Naive thymus-derived CD4-positive, alpha-beta T cell (primary cell): ENCODE measurements around the gene ACTMAP. TPM values are rescaled to one million over a fixed set of nuclear protein-coding genes. Genes with fewer than 3 reads are reported as not detected.

Experiments used
- ATAC-seq: fragments of 150-1000 bp; cut with Tn5 transposase; 2 replicates; pipeline ENCODE4 v1.10.0; 2021; ENCODE audit warnings: mild to moderate bottlenecking, moderate library complexity
- CTCF ChIA-PET: fragments of 350-600 bp; sonication (Branson Sonifier 250); formaldehyde crosslinking; loops from one replicate; lab custom pipeline; 2021; ENCODE audit warnings: antibody characterized with exemption; lab: Charles Lee
- POLR2A ChIA-PET: fragments of 350-600 bp; sonication (Branson Sonifier 250); formaldehyde crosslinking; loops from one replicate; lab custom pipeline; 2021; ENCODE audit warnings: antibody characterized with exemption, inconsistent platforms; lab: Charles Lee
- DNase-seq, 9 donors: peaks; one replicate each; pipeline versions ENCODE4 v3.0.0 to v3.0.0-alpha.2; 2020 to 2022; ENCODE audit warnings: mixed read lengths in 1 of 9
- H3K27ac ChIP-seq: one replicate; pipeline ENCODE4 v1.7.0; 2013; ENCODE audit warnings: mild to moderate bottlenecking, low read depth, low read length, moderate library complexity
- H3K27me3 ChIP-seq, 2 donors: one replicate each; pipeline ENCODE4 v1.7.0; 2013; ENCODE audit warnings: low read length in 2 of 2, mild to moderate bottlenecking in 2 of 2, moderate library complexity in 2 of 2; ENCODE audit not compliant: control insufficient read depth in 2 of 2, insufficient read depth in 2 of 2
- H3K36me3 ChIP-seq, 3 experiments: 1 replicate in 2 of 3; 2 replicates in 1 of 3; pipeline ENCODE4 v1.7.0; 2013; ENCODE audit warnings: low read length in 3 of 3, mild to moderate bottlenecking in 3 of 3, moderate library complexity in 1 of 3; ENCODE audit not compliant: insufficient read depth in 3 of 3, control insufficient read depth in 2 of 3
- H3K4me1 ChIP-seq, 2 donors: one replicate each; pipeline ENCODE4 v1.7.0; 2013; ENCODE audit warnings: low read length in 2 of 2, mild to moderate bottlenecking in 2 of 2, moderate library complexity in 1 of 2; ENCODE audit not compliant: control insufficient read depth in 2 of 2, insufficient read depth in 2 of 2
- H3K4me3 ChIP-seq: 2 replicates; pipeline ENCODE4 v1.7.0; 2013; ENCODE audit warnings: mild to moderate bottlenecking, low read length
- H3K9me3 ChIP-seq, 3 experiments: 1 replicate in 2 of 3; 2 replicates in 1 of 3; pipeline ENCODE4 v1.7.0; 2013; ENCODE audit warnings: low read length in 3 of 3; ENCODE audit not compliant: control insufficient read depth in 2 of 3
- H3K27ac Mint-ChIP-seq, 9 donors: one replicate each; pipeline ENCODE4 v1.8.0; 2020 to 2022; ENCODE audit warnings: mixed read lengths in 9 of 9, mild to moderate bottlenecking in 8 of 9, moderate library complexity in 5 of 9, inconsistent platforms in 2 of 9
- H3K27me3 Mint-ChIP-seq, 5 donors: one replicate each; pipeline ENCODE4 v1.8.0; 2021 to 2022; ENCODE audit warnings: mixed read lengths in 5 of 5, mild to moderate bottlenecking in 1 of 5
- H3K36me3 Mint-ChIP-seq, 5 donors: one replicate each; pipeline ENCODE4 v1.8.0; 2020 to 2022; ENCODE audit warnings: mixed read lengths in 5 of 5, mild to moderate bottlenecking in 3 of 5, inconsistent platforms in 1 of 5
- H3K4me1 Mint-ChIP-seq, 7 donors: one replicate each; pipeline ENCODE4 v1.8.0; 2020 to 2022; ENCODE audit warnings: mixed read lengths in 7 of 7, mild to moderate bottlenecking in 3 of 7, inconsistent platforms in 1 of 7
- H3K4me3 Mint-ChIP-seq, 10 donors: one replicate each; pipeline ENCODE4 v1.8.0; 2020 to 2022; ENCODE audit warnings: mild to moderate bottlenecking in 10 of 10, mixed read lengths in 10 of 10, moderate library complexity in 6 of 10, inconsistent platforms in 2 of 10
- H3K9me3 Mint-ChIP-seq, 11 donors: one replicate each; pipeline ENCODE4 v1.8.0; 2020 to 2022; ENCODE audit warnings: mixed read lengths in 11 of 11, mild to moderate bottlenecking in 4 of 11, inconsistent platforms in 1 of 11, moderate library complexity in 1 of 11
- intact Hi-C, 2 donors: fragments of 100-400 bp; cut with micrococcal nuclease; formaldehyde crosslinking; loops; one replicate each; pipeline ENCODE4 v1.15.1; 2023
- polyA plus RNA-seq, 2 donors: library from polyadenylated mRNA; unstranded; fragments of 300-500 nt; fragmentation: Illumina TruSeq; gene quantifications; one replicate each; pipeline ENCODE4 v1.2.3, GENCODE V29; 2021
- total RNA-seq, 6 experiments: library from RNA in 5 of 6; stranded (reverse) in 5 of 6; gene quantifications; 1 replicate in 5 of 6; 2 replicates in 1 of 6; pipeline ENCODE4 v1.2.3 and lab custom pipeline; 2021 to 2026

The ACTMAP gene
- total and polyA plus RNA-seq, 7 experiments from 2014 or later: 3.2 to 13.7 (median 7.3) TPM

DNA sequence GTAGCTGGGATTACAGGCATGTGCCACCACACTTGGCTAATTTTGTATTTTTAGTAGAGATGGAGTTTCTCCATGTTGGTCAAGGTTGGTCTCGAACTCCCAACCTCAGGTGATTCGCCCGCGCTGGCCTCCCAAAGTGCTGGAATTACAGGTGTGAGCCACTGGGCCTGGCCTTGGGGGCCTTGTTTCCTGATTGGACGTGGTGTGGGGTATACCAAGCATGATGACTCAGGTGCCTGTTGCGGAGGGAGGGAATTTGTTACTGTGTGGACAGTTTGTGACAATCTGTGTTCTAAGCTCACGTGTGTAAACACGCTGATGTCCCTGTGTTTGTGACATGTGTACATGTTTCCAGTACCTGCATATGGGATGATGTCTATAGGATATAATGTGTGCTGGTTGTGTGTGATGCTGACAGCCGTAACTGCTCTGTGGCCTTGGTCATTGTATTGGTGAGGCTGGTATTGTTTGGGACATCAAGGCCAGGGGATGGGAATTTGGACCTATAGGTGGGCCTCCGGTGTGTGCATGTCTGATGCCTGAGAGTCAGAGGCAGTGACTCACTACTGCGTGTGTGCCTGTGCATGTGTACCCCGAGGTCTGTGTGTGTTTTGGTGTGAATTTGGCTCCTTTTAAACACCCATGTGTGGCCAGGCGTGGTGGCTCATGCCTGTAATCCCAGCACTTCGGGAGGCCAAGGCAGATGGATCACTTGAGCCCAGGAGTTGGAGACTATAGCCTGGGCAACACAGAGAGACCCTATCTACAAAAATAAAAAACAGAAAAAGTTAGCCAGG, 47.1 kb upstream of the ACTMAP start:
- peak overlapping the region; percentile 81 to 100 (median 98) for H3K27ac Mint-ChIP-seq
- peak overlapping the region; percentile 77 for H3K4me3 ChIP-seq
- ChIA-PET CTCF (interaction anchor here (0.5 to 2.6 kb wide), 8 partner anchors 10 to 745 kb away, joined by 3 to 21 read pairs (median 6); partner anchors contain the start of genes ACTMAP, RAB4B and SNRPA), POLR2A (interaction anchor here (0.6 to 5.5 kb wide), 14 partner anchors 9 to 348 kb away, joined by 3 to 89 read pairs (median 6); partner anchors contain the start of genes ACTMAP, COQ8B, ITPKC and MIA)
- H3K4me3 Mint-ChIP-seq: peak overlapping the region; percentile 21 to 100 (median 93)
- H3K4me1 ChIP-seq: peaks cover 25 to 29% of the 10 kb centered on the region in 2 donors
- peaks cover 19 to 48% (median 39%) of the 10 kb centered on the region in 7 donors for H3K4me1 Mint-ChIP-seq
- H3K9me3 Mint-ChIP-seq: no peaks in the 10 kb centered on the region
- ATAC-seq (no peak), DNase-seq (no peak)
- peaks cover 0 to 18% (median 0%) of the 10 kb centered on the region in 3 experiments for H3K36me3 ChIP-seq
- peak overlapping the region; percentile 90 for H3K27ac ChIP-seq
- no peaks in the 10 kb centered on the region for H3K27me3 Mint-ChIP-seq
- no peaks in the 10 kb centered on the region for H3K9me3 ChIP-seq
- H3K36me3 Mint-ChIP-seq: peaks cover 0 to 25% (median 6%) of the 10 kb centered on the region in 5 donors
- intact Hi-C loops: loop anchor here in 1 of 2 donors (5.0 kb wide), 2 partner anchors 185 to 370 kb away; partner anchors contain the start of gene SERTAD1
- no peaks in the 10 kb centered on the region for H3K27me3 ChIP-seq

DNA sequence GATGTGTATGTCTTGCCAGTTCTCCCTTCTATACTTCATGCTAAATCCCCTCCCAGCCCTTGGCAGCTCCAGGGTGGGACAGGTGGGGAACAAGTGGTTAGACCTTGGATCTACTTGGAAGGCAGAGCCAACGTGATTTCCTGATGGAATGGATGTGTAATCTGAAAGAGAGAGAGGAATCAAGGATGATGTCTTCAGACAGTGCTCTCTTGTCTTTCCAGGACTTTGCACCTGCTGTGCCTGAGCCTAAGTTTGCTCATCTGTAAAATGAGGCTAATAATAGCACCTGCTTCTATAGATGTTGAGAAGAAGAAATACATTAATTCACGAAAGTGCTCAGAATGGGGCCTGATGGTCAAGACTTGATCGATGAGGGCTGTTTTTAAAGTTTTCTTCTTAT, 41.7 kb upstream of the ACTMAP start:
- intact Hi-C loops: no loop called here
- no peak for ATAC-seq
- peak overlapping the region in 1 of 10 donors; percentile 29 for H3K4me3 Mint-ChIP-seq
- H3K4me1 Mint-ChIP-seq: peaks cover 0 to 24% (median 7%) of the 10 kb centered on the region in 7 donors
- no peaks in the 10 kb centered on the region for H3K9me3 ChIP-seq
- ChIA-PET CTCF (interaction anchor here (0.8 kb wide), 1 partner anchor 35 kb away, joined by 4 read pairs; no protein-coding TSS in a partner anchor), POLR2A (no interaction called here)
- no peak overlapping the region for H3K27ac ChIP-seq
- no peak overlapping the region for H3K4me3 ChIP-seq
- H3K27ac Mint-ChIP-seq: peak overlapping the region in 7 of 9 donors; percentile 18 to 67 (median 38)
- H3K36me3 ChIP-seq: peaks cover 0 to 23% (median 0%) of the 10 kb centered on the region in 3 experiments
- no peaks in the 10 kb centered on the region for H3K27me3 Mint-ChIP-seq
- peaks cover 0 to 24% (median 8%) of the 10 kb centered on the region in 5 donors for H3K36me3 Mint-ChIP-seq
- no peaks in the 10 kb centered on the region for H3K27me3 ChIP-seq
- no peaks in the 10 kb centered on the region for H3K9me3 Mint-ChIP-seq
- DNase-seq: no peak
- no peaks in the 10 kb centered on the region for H3K4me1 ChIP-seq

DNA sequence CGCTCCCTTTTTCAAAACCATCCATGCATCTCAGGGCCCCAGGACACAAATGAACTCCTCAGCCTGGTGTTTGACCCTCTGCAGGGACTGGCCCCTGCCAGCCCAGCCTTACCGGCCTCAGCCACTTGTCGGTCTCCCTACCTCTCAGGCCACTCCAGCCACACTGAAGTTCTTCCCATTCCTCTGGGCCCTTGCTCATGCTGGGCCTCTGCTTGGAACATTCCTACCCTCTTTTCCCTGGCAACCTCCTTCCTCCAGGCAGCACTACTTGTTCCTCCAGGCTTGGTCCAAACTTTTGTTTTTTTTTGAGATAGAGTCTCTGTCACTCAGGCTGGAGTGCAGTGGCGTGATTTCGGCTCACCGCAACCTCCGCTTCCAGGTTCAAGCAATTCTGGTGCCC, 41.1 kb upstream of the ACTMAP start:
- POLR2A ChIA-PET: no interaction called here
- no peak overlapping the region for H3K27ac ChIP-seq
- Mint-ChIP-seq H3K4me1 (peaks cover 0 to 24% (median 7%) of the 10 kb centered on the region in 7 donors), H3K27ac (peak overlapping the region in 4 of 9 donors; percentile 28 to 73 (median 57)), H3K27me3 (no peaks in the 10 kb centered on the region), H3K4me3 (no peak overlapping the region), H3K9me3 (no peaks in the 10 kb centered on the region), H3K36me3 (peaks cover 0 to 27% (median 8%) of the 10 kb centered on the region in 5 donors)
- no peak for ATAC-seq
- CTCF ChIA-PET: interaction anchor here (0.8 kb wide), 1 partner anchor 34 kb away, joined by 4 read pairs; no protein-coding TSS in a partner anchor
- no peaks in the 10 kb centered on the region for H3K9me3 ChIP-seq
- DNase-seq: no peak
- peaks cover 0 to 30% (median 0%) of the 10 kb centered on the region in 3 experiments for H3K36me3 ChIP-seq
- intact Hi-C loops: no loop called here
- no peaks in the 10 kb centered on the region for H3K27me3 ChIP-seq
- H3K4me1 ChIP-seq: no peaks in the 10 kb centered on the region
- no peak overlapping the region for H3K4me3 ChIP-seq

DNA sequence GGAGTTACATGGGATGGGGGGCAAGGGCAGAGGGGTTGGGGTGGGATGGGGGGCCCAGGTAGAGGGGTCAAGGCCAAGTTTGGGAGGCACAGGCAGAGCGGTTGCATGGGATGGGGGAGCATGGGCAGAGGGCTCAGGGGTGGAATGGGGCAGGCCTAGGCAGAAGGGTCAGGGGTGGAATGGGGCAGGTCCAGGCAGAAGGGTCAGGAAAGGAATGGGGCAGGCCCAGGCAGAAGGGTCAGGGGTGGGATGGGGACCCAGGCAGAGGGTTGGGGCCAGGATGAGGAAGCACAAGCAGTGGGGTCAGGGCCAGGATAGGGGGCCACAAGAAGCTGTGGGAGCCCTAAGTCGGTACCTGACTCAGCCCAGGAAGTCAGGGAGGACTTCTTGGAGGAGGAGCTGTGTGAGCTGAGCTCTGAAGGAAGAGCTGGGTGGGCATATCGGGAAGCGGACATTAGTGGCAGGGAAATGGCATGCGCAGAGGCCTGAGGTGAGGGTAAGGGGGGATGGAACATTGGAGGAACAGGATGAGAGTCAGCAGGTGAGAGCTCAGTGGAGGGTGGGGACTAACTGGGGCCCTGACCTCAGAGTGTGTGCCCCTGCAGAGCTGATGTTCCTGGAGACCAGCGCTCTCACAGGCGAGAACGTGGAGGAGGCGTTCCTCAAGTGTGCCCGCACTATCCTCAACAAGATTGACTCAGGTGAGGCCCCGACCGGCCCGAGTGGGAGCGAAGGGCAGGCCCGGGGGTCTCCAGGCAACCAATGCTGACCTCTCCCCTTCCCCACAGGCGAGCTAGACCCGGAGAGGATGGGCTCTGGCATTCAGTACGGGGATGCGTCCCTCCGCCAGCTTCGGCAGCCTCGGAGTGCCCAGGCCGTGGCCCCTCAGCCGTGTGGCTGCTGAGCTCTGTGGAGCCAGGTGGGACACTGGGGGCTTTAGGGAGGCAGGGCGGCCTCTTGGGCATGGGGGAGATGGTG, 36.1 kb upstream of the ACTMAP start:
- no peak for ATAC-seq
- H3K4me3 Mint-ChIP-seq: no peak overlapping the region
- H3K27ac Mint-ChIP-seq: peak overlapping the region in 4 of 9 donors; percentile 21 to 59 (median 52)
- ChIA-PET POLR2A (interaction anchor here (1.7 to 1.8 kb wide), 3 partner anchors 8 to 20 kb away, joined by 5 to 7 read pairs (median 5); partner anchors contain the start of genes EGLN2 and RAB4B), CTCF (interaction anchor here (1.4 to 1.7 kb wide), 2 partner anchors 12 to 20 kb away, joined by 3 to 7 read pairs; partner anchors contain the start of gene EGLN2)
- peaks cover 0 to 13% (median 7%) of the 10 kb centered on the region in 7 donors for H3K4me1 Mint-ChIP-seq
- H3K27ac ChIP-seq: no peak overlapping the region
- H3K4me3 ChIP-seq: no peak overlapping the region
- peaks cover 0 to 34% (median 0%) of the 10 kb centered on the region in 3 experiments for H3K36me3 ChIP-seq
- intact Hi-C loops: no loop called here
- H3K4me1 ChIP-seq: no peaks in the 10 kb centered on the region
- no peaks in the 10 kb centered on the region for H3K9me3 ChIP-seq
- H3K27me3 ChIP-seq: no peaks in the 10 kb centered on the region
- no peaks in the 10 kb centered on the region for H3K27me3 Mint-ChIP-seq
- no peaks in the 10 kb centered on the region for H3K9me3 Mint-ChIP-seq
- no peak for DNase-seq
- H3K36me3 Mint-ChIP-seq: peaks cover under 1 to 30% (median 12%) of the 10 kb centered on the region in 5 donors

DNA sequence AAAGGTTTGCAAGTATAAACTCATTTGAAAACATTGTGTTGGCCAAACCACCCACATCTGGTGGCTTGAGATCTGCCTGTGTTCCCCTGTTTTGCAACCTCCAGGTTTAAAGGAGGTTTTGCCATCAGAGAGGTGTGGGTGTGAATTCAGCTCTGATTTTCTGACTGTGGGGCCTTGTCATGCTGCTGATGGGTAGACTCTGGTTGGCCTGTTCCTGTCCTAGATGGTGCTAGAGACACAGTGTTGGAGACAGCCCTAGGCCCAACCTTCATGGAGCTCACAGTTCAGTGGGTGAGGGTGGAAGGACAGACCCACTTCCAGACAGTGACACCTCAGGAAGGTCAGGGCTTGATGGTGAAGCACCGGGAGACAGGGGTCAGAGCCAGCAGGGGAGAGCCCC, 35.2 kb upstream of the ACTMAP start:
- intact Hi-C loops: no loop called here
- CTCF ChIA-PET: no interaction called here
- DNase-seq: no peak
- Mint-ChIP-seq H3K4me1 (peaks cover 4 to 18% (median 12%) of the 10 kb centered on the region in 7 donors), H3K36me3 (peaks cover 6 to 32% (median 16%) of the 10 kb centered on the region in 5 donors), H3K27ac (peak overlapping the region in 5 of 9 donors; percentile 20 to 69 (median 48)), H3K27me3 (no peaks in the 10 kb centered on the region), H3K9me3 (no peaks in the 10 kb centered on the region), H3K4me3 (no peak overlapping the region)
- POLR2A ChIA-PET: interaction anchor here (1.7 kb wide), 1 partner anchor 13 kb away, joined by 5 read pairs; the partner anchor contains the start of gene EGLN2
- Histone ChIP-seq H3K27ac (peak overlapping the region; percentile 10), H3K36me3 (peaks cover 0 to 31% (median 0%) of the 10 kb centered on the region in 3 experiments), H3K4me1 (no peaks in the 10 kb centered on the region), H3K27me3 (no peaks in the 10 kb centered on the region), H3K9me3 (no peaks in the 10 kb centered on the region), H3K4me3 (no peak overlapping the region)
- no peak for ATAC-seq
